Sigmoid colon (tissue), 4 donors: ENCODE data around the gene GPA33.

Source experiments
- CTCF ChIP-seq, 4 experiments: fragments of 450-650 bp in 3 of 4; fragments of 200-600 bp in 1 of 4; IDR thresholded peaks; one replicate each; pipeline ENCODE4 v1.5.1; 2016 to 2019; ENCODE audit warnings: antibody characterized with exemption in 4 of 4, mild to moderate bottlenecking in 3 of 4, moderate library complexity in 2 of 4
- EP300 ChIP-seq, 4 donors: sonication (generic); formaldehyde crosslinking; IDR thresholded peaks; one replicate each; pipeline ENCODE4 v1.6.1; 2017; ENCODE audit warnings: antibody characterized with exemption in 4 of 4

- TF ChIP-seq CTCF (IDR thresholded peaks at IDR 0.05) (no peak), EP300 (IDR thresholded peaks at IDR 0.05) (no peak)
Measured at GRCh38 chr1:167100730-167101129, 10.6 kb upstream of the GPA33 start.
